ENCODE measurements around the gene BCAS4.
A peak's percentile ranks its signal among the peaks of the same experiment; 100 is the strongest.

BCAS4 gene

DNA sequence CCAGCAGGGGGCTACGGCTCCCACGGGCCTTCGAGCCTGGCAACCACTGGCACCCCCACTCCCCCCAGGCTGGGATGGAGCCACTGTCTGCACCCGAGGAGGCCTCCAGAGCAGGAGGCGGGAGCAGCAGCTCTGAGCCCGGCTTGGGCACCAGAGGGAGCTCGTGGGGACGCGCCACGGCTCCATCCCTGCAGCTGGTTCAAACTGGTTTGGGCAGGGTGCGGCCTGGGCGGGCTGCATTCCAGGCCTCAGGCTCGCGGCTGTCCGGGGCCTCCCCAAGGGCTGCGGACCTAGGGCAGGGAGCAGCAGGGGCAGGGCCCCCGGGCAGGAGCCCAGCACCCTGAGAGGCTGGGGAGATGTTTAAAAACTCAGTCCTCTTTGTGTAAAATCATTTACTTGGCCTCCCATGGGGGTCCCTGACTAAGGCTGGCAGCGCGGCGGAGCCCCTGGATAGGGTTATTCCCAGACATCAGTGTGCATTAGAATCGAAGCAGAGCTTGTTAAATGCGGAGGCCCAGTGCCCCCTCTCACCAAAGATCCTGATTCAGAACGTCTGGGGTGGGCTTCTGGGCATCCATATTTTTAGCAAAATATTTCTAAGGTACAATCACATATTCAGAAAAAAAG, 4.1 kb upstream of the BCAS4 start (continued):
- TF ChIP-seq, protein P1, sequence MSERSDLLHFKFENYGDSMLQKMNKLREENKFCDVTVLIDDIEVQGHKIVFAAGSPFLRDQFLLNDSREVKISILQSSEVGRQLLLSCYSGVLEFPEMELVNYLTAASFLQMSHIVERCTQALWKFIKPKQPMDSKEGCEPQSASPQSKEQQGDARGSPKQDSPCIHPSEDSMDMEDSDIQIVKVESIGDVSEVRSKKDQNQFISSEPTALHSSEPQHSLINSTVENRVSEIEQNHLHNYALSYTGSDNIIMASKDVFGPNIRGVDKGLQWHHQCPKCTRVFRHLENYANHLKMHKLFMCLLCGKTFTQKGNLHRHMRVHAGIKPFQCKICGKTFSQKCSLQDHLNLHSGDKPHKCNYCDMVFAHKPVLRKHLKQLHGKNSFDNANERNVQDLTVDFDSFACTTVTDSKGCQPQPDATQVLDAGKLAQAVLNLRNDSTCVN (tag by site-specific recombination; optimal IDR thresholded peaks at IDR 0.05), result peak; percentile 71
- no peak for TF ChIP-seq ZNF514 (tag by site-specific recombination; IDR thresholded peaks at IDR 0.05)
- peak; percentile 85 for TF ChIP-seq ZNF610 (tag by site-specific recombination; IDR thresholded peaks at IDR 0.05; ENCODE audit: borderline replicate concordance)
- TF ChIP-seq ZNF561 (tag by site-specific recombination; IDR thresholded peaks at IDR 0.05; ENCODE audit: borderline replicate concordance), result peak; percentile 98
- TF ChIP-seq ZNF701 (tag by site-specific recombination; IDR thresholded peaks at IDR 0.05), result no peak
- no peak for TF ChIP-seq ZNF510 (tag by site-specific recombination; IDR thresholded peaks at IDR 0.05; ENCODE audit: insufficient replicate concordance)
- TF ChIP-seq ZNF248 (tag by site-specific recombination; IDR thresholded peaks at IDR 0.05), result no peak
- peak; percentile 69 for TF ChIP-seq ZNF24 (tag by site-specific recombination; IDR thresholded peaks at IDR 0.05)
- no peak for TF ChIP-seq ZNF777 (tag by site-specific recombination; IDR thresholded peaks at IDR 0.05; ENCODE audit: borderline replicate concordance)
- TF ChIP-seq ZNF670 (tag by site-specific recombination; IDR thresholded peaks at IDR 0.05; ENCODE audit: low read depth), result no peak
- no peak for TF ChIP-seq ZNF544 (tag by site-specific recombination; IDR thresholded peaks at IDR 0.05)
- TF ChIP-seq, protein P2, sequence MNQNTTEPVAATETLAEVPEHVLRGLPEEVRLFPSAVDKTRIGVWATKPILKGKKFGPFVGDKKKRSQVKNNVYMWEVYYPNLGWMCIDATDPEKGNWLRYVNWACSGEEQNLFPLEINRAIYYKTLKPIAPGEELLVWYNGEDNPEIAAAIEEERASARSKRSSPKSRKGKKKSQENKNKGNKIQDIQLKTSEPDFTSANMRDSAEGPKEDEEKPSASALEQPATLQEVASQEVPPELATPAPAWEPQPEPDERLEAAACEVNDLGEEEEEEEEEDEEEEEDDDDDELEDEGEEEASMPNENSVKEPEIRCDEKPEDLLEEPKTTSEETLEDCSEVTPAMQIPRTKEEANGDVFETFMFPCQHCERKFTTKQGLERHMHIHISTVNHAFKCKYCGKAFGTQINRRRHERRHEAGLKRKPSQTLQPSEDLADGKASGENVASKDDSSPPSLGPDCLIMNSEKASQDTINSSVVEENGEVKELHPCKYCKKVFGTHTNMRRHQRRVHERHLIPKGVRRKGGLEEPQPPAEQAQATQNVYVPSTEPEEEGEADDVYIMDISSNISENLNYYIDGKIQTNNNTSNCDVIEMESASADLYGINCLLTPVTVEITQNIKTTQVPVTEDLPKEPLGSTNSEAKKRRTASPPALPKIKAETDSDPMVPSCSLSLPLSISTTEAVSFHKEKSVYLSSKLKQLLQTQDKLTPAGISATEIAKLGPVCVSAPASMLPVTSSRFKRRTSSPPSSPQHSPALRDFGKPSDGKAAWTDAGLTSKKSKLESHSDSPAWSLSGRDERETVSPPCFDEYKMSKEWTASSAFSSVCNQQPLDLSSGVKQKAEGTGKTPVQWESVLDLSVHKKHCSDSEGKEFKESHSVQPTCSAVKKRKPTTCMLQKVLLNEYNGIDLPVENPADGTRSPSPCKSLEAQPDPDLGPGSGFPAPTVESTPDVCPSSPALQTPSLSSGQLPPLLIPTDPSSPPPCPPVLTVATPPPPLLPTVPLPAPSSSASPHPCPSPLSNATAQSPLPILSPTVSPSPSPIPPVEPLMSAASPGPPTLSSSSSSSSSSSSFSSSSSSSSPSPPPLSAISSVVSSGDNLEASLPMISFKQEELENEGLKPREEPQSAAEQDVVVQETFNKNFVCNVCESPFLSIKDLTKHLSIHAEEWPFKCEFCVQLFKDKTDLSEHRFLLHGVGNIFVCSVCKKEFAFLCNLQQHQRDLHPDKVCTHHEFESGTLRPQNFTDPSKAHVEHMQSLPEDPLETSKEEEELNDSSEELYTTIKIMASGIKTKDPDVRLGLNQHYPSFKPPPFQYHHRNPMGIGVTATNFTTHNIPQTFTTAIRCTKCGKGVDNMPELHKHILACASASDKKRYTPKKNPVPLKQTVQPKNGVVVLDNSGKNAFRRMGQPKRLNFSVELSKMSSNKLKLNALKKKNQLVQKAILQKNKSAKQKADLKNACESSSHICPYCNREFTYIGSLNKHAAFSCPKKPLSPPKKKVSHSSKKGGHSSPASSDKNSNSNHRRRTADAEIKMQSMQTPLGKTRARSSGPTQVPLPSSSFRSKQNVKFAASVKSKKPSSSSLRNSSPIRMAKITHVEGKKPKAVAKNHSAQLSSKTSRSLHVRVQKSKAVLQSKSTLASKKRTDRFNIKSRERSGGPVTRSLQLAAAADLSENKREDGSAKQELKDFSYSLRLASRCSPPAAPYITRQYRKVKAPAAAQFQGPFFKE (tag by site-specific recombination; IDR thresholded peaks at IDR 0.05; ENCODE audit: borderline replicate concordance), result no peak
- no peak for TF ChIP-seq ZNF292 (tag by site-specific recombination; IDR thresholded peaks at IDR 0.05; ENCODE audit: borderline replicate concordance, low read depth)
- TF ChIP-seq, protein P3, sequence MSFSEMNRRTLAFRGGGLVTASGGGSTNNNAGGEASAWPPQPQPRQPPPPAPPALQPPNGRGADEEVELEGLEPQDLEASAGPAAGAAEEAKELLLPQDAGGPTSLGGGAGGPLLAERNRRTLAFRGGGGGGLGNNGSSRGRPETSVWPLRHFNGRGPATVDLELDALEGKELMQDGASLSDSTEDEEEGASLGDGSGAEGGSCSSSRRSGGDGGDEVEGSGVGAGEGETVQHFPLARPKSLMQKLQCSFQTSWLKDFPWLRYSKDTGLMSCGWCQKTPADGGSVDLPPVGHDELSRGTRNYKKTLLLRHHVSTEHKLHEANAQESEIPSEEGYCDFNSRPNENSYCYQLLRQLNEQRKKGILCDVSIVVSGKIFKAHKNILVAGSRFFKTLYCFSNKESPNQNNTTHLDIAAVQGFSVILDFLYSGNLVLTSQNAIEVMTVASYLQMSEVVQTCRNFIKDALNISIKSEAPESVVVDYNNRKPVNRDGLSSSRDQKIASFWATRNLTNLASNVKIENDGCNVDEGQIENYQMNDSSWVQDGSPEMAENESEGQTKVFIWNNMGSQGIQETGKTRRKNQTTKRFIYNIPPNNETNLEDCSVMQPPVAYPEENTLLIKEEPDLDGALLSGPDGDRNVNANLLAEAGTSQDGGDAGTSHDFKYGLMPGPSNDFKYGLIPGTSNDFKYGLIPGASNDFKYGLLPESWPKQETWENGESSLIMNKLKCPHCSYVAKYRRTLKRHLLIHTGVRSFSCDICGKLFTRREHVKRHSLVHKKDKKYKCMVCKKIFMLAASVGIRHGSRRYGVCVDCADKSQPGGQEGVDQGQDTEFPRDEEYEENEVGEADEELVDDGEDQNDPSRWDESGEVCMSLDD (tag by site-specific recombination; IDR thresholded peaks at IDR 0.05), result peak; percentile 65
- peak; percentile 7; the same call in 1 of the 2 replicates for TF ChIP-seq ZNF426 (tag by site-specific recombination; IDR thresholded peaks at IDR 0.05)
- TF ChIP-seq, protein P4, sequence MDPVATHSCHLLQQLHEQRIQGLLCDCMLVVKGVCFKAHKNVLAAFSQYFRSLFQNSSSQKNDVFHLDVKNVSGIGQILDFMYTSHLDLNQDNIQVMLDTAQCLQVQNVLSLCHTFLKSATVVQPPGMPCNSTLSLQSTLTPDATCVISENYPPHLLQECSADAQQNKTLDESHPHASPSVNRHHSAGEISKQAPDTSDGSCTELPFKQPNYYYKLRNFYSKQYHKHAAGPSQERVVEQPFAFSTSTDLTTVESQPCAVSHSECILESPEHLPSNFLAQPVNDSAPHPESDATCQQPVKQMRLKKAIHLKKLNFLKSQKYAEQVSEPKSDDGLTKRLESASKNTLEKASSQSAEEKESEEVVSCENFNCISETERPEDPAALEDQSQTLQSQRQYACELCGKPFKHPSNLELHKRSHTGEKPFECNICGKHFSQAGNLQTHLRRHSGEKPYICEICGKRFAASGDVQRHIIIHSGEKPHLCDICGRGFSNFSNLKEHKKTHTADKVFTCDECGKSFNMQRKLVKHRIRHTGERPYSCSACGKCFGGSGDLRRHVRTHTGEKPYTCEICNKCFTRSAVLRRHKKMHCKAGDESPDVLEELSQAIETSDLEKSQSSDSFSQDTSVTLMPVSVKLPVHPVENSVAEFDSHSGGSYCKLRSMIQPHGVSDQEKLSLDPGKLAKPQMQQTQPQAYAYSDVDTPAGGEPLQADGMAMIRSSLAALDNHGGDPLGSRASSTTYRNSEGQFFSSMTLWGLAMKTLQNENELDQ (tag by site-specific recombination; IDR thresholded peaks at IDR 0.05; ENCODE audit: low read depth), result no peak
- TF ChIP-seq ZBTB20 (tag by site-specific recombination; IDR thresholded peaks at IDR 0.05), result peak; percentile 92
- peak; percentile 94 for TF ChIP-seq ZIC2 (tag by site-specific recombination; IDR thresholded peaks at IDR 0.05)
- TF ChIP-seq OSR2 (tag by site-specific recombination; IDR thresholded peaks at IDR 0.05), result peak; percentile 66
- no peak for TF ChIP-seq ZNF830 (tag by site-specific recombination; IDR thresholded peaks at IDR 0.05; ENCODE audit: low read depth)
- peak; percentile 89 for TF ChIP-seq SP7 (tag by site-specific recombination; IDR thresholded peaks at IDR 0.05)
- TF ChIP-seq ZNF341 (tag by site-specific recombination; IDR thresholded peaks at IDR 0.05; ENCODE audit: low read depth), result no peak
- no peak for TF ChIP-seq ZFP41 (tag by site-specific recombination; IDR thresholded peaks at IDR 0.05; ENCODE audit: borderline replicate concordance)
- peak; percentile 85 for TF ChIP-seq ZBTB8A (tag by site-specific recombination; IDR thresholded peaks at IDR 0.05)
- peak; percentile 87; the same call in 1 of the 2 replicates for TF ChIP-seq MZF1 (tag by site-specific recombination; IDR thresholded peaks at IDR 0.05; ENCODE audit: borderline replicate concordance)
- no peak for TF ChIP-seq ZNF677 (tag by site-specific recombination; IDR thresholded peaks at IDR 0.05)
- TF ChIP-seq ZNF324 (tag by site-specific recombination; IDR thresholded peaks at IDR 0.05), result 0 out of 2 replicates have a peak, but pooled peaks have one; percentile 53
